IMR-90 (cell line): Measurements from ENCODE around the gene P4HA1. TPM values are rescaled to one million over a fixed set of nuclear protein-coding genes. Genes with fewer than 3 reads are reported as not detected.
A peak's percentile ranks its signal among the peaks of the same experiment; 100 is the strongest.

Source experiments
- ATAC-seq: fragments of 200-7000 bp; cut with Tn5 transposase; 2 replicates; pipeline ENCODE4 v1.9.1; 2020; ENCODE audit warnings: low read depth, mild to moderate bottlenecking, moderate library complexity
- BruUV-seq: library from RNA; stranded (reverse); fragments of 400-500 nt; replicated peaks from 2 replicates; lab custom pipeline; 2021; lab: Mats Ljungman, UMichigan
- CTCF ChIA-PET: fragments of 300-600 bp; formaldehyde crosslinking; extraction: SDS; loops from one replicate; lab custom pipeline; 2021; ENCODE audit warnings: antibody characterized with exemption; lab: Yijun Ruan, JAX
- POLR2A ChIA-PET: fragments of 300-600 bp; sonication (Branson Sonifier 250); formaldehyde crosslinking; loops from one replicate; lab custom pipeline; 2022; ENCODE audit warnings: antibody characterized with exemption; ENCODE audit not compliant: unreplicated experiment; lab: Charles Lee
- DNase-seq: peaks from one replicate; pipeline ENCODE4 v3.0.0; 2013
- H2AFZ ChIP-seq: replicated peaks from 2 replicates; pipeline ENCODE3; 2013; ENCODE audit warnings: low read length, mild to moderate bottlenecking; ENCODE audit not compliant: poor library complexity
- H2AK5ac ChIP-seq: 2 replicates; pipeline ENCODE4 v1.6.1; 2013; ENCODE audit warnings: low read depth, low read length, inconsistent platforms
- H2AK9ac ChIP-seq: replicated peaks from 2 replicates; pipeline ENCODE3; 2013; ENCODE audit warnings: mild to moderate bottlenecking, low read depth, low read length, moderate library complexity; ENCODE audit not compliant: poor library complexity
- H2BK120ac ChIP-seq: 2 replicates; pipeline ENCODE4 v1.6.1; 2013; ENCODE audit warnings: low read depth, low read length, inconsistent platforms
- H2BK15ac ChIP-seq: 3 replicates; pipeline ENCODE4 v1.6.1; 2013; ENCODE audit warnings: low read depth, low read length, inconsistent platforms
- H2BK20ac ChIP-seq: 2 replicates; pipeline ENCODE4 v1.6.1; 2013; ENCODE audit warnings: low read depth, mild to moderate bottlenecking, inconsistent platforms, low read length, moderate library complexity
- H2BK5ac ChIP-seq: 2 replicates; pipeline ENCODE4 v1.6.1; 2013; ENCODE audit warnings: mild to moderate bottlenecking, low read depth, low read length, inconsistent platforms; ENCODE audit not compliant: poor library complexity, severe bottlenecking
- H3K14ac ChIP-seq: replicated peaks from 2 replicates; pipeline ENCODE4 v1.6.1; 2013; ENCODE audit warnings: low read depth, low read length, inconsistent platforms
- H3K18ac ChIP-seq: 2 replicates; pipeline ENCODE4 v1.6.1; 2013; ENCODE audit warnings: low read depth, low read length, control low read depth
- H3K23ac ChIP-seq: 2 replicates; pipeline ENCODE4 v1.6.1; 2013; ENCODE audit warnings: low read depth, low read length, inconsistent platforms
- H3K27ac ChIP-seq: 2 replicates; pipeline ENCODE4 v1.5.1; 2013; ENCODE audit warnings: mild to moderate bottlenecking, control low read depth, low read length; ENCODE audit not compliant: insufficient read depth
- H3K27me3 ChIP-seq: 2 replicates; pipeline ENCODE4 v1.6.1; 2013; ENCODE audit warnings: low read length; ENCODE audit not compliant: control insufficient read depth, insufficient read depth
- H3K36me3 ChIP-seq: 2 replicates; pipeline ENCODE4 v1.6.1; 2013; ENCODE audit warnings: low read length, mixed read lengths; ENCODE audit not compliant: control insufficient read depth, insufficient read depth
- H3K4ac ChIP-seq: 2 replicates; pipeline ENCODE4 v1.6.1; 2013; ENCODE audit warnings: low read depth, low read length, inconsistent platforms
- H3K4me1 ChIP-seq: 2 replicates; pipeline ENCODE4 v1.6.1; 2013; ENCODE audit warnings: low read length, mixed read lengths; ENCODE audit not compliant: control insufficient read depth, insufficient read depth
- H3K4me2 ChIP-seq: 2 replicates; pipeline ENCODE4 v1.6.1; 2013; ENCODE audit warnings: low read depth, mild to moderate bottlenecking, control low read depth, low read length, moderate library complexity
- H3K4me3 ChIP-seq: 2 replicates; pipeline ENCODE4 v1.5.1; 2013; ENCODE audit warnings: low read depth, mild to moderate bottlenecking, control low read depth, low read length, moderate library complexity; ENCODE audit not compliant: insufficient read depth
- H3K56ac ChIP-seq: 2 replicates; pipeline ENCODE4 v1.6.1; 2013; ENCODE audit warnings: low read length, inconsistent platforms; ENCODE audit not compliant: insufficient read depth; ENCODE audit errors: extremely low read depth
- H3K79me1 ChIP-seq, 2 experiments: 2 replicates each; pipeline ENCODE4 v1.6.1; 2013; ENCODE audit warnings: low read length in 2 of 2, inconsistent platforms in 1 of 2, low read depth in 1 of 2
- H3K9ac ChIP-seq: 2 replicates; pipeline ENCODE4 v1.6.1; 2013; ENCODE audit warnings: low read depth, low read length, control low read depth
- H3K9me1 ChIP-seq: 2 replicates; pipeline ENCODE4 v1.6.1; 2013; ENCODE audit warnings: low read length, inconsistent platforms; ENCODE audit not compliant: insufficient read depth
- H3K9me3 ChIP-seq: 2 replicates; pipeline ENCODE4 v1.6.1; 2013; ENCODE audit warnings: low read length; ENCODE audit not compliant: control insufficient read depth, insufficient read depth
- H4K20me1 ChIP-seq: 2 replicates; pipeline ENCODE4 v1.6.1; 2013; ENCODE audit warnings: low read length, inconsistent platforms; ENCODE audit not compliant: insufficient read depth
- H4K5ac ChIP-seq: 2 replicates; pipeline ENCODE4 v1.6.1; 2013; ENCODE audit warnings: mild to moderate bottlenecking, low read depth, low read length, control low read depth
- H4K8ac ChIP-seq, 2 experiments: 2 replicates each; pipeline ENCODE4 v1.6.1; 2013; ENCODE audit warnings: low read depth in 2 of 2, low read length in 2 of 2, control low read depth in 1 of 2, inconsistent platforms in 1 of 2
- H4K91ac ChIP-seq: 2 replicates; pipeline ENCODE4 v1.6.1; 2013; ENCODE audit warnings: low read depth, low read length, inconsistent platforms; ENCODE audit not compliant: insufficient read depth
- BHLHE40 ChIP-seq: fragments of 150-350 bp; IDR thresholded peaks from 2 replicates; pipeline ENCODE4 v1.6.1; 2016; ENCODE audit warnings: mild to moderate bottlenecking, low read depth, low read length
- CEBPB ChIP-seq: IDR thresholded peaks from 2 replicates; pipeline ENCODE4 v1.6.1; 2012; ENCODE audit warnings: low read depth, low read length, improper control_type of control experiment
- CHD1 ChIP-seq: IDR thresholded peaks from 2 replicates; pipeline ENCODE4 v1.6.1; 2012; ENCODE audit warnings: low read depth, low read length, improper control_type of control experiment
- ELK1 ChIP-seq: fragments of 150-350 bp; IDR thresholded peaks from 2 replicates; pipeline ENCODE4 v1.6.1; 2016; ENCODE audit warnings: low read depth, mild to moderate bottlenecking, low read length, moderate library complexity, borderline replicate concordance
- FOS ChIP-seq: fragments of 150-350 bp; IDR thresholded peaks from 2 replicates; pipeline ENCODE4 v1.6.1; 2016; ENCODE audit warnings: low read depth, low read length
- MAFK ChIP-seq: IDR thresholded peaks from 2 replicates; pipeline ENCODE4 v1.6.1; 2012; ENCODE audit warnings: low read depth, low read length, improper control_type of control experiment
- MAZ ChIP-seq: IDR thresholded peaks from 2 replicates; pipeline ENCODE4 v1.6.1; 2012; ENCODE audit warnings: low read depth, mild to moderate bottlenecking, low read length, improper control_type of control experiment, moderate library complexity, borderline replicate concordance
- MXI1 ChIP-seq: IDR thresholded peaks from 2 replicates; pipeline ENCODE4 v1.6.1; 2012; ENCODE audit warnings: low read depth, mild to moderate bottlenecking, low read length, moderate library complexity, borderline replicate concordance
- NFE2L2 ChIP-seq: fragments of 150-350 bp; IDR thresholded peaks from 2 replicates; pipeline ENCODE4 v1.6.1; 2016; ENCODE audit warnings: low read depth, mild to moderate bottlenecking, low read length
- POLR2A ChIP-seq: IDR thresholded peaks from 2 replicates; pipeline ENCODE4 v1.6.1; 2012; ENCODE audit warnings: mild to moderate bottlenecking, low read depth, low read length
- RAD21 ChIP-seq: IDR thresholded peaks from 2 replicates; pipeline ENCODE4 v1.6.1; 2012; ENCODE audit warnings: low read length, improper control_type of control experiment
- RCOR1 ChIP-seq: IDR thresholded peaks from 2 replicates; pipeline ENCODE4 v1.6.1; 2012; ENCODE audit warnings: mild to moderate bottlenecking, low read length, improper control_type of control experiment; ENCODE audit not compliant: insufficient replicate concordance
- RFX5 ChIP-seq: IDR thresholded peaks from 2 replicates; pipeline ENCODE4 v1.8.0; 2012; ENCODE audit warnings: low read depth, mild to moderate bottlenecking, low read length, moderate library complexity
- SMC3 ChIP-seq: fragments of 150-350 bp; IDR thresholded peaks from 2 replicates; pipeline ENCODE4 v1.6.1; 2016; ENCODE audit warnings: low read depth, mild to moderate bottlenecking, antibody characterized with exemption, low read length, moderate library complexity
- WGBS, 2 experiments: methylation state at CpG; one replicate each; pipeline versions ENCODE4 v1.1.5 to v1.1.7; 2013; ENCODE audit warnings: missing lambda C conversion rate in 2 of 2; ENCODE audit not compliant: insufficient read length in 1 of 2; ENCODE audit errors: extremely low coverage in 2 of 2; 5-methylcytosine and 5-hydroxymethylcytosine counted together
- dilution Hi-C: fragments of 300-500 bp; cut with HindIII; formaldehyde crosslinking; loops from one replicate; pipeline ENCODE4 v1.14.3; 2018; ENCODE audit warnings: low sequenced_read_pairs; ENCODE audit not compliant: unreplicated experiment
- in situ Hi-C: fragments of 300-500 bp; cut with MboI; formaldehyde crosslinking; loops from 3 replicates; pipeline ENCODE4 v1.14.3; 2019; ENCODE audit warnings: low sequenced_read_pairs, inconsistent platforms, mixed read lengths
- intact Hi-C: fragments of 100-400 bp; cut with micrococcal nuclease; formaldehyde crosslinking; loops from 2 replicates; pipeline ENCODE4 v1.10.0; 2022
- polyA plus RNA-seq, 3 experiments: library from polyadenylated mRNA; depleted of rRNA; stranded (reverse); fragments of >200 nt; gene quantifications; 2 replicates each; pipeline ENCODE4 v1.2.3, GENCODE V29; 2012; ENCODE audit warnings: low replicate concordance in 1 of 3
- total RNA-seq: library from RNA; depleted of rRNA; stranded (reverse); fragments of >200 nt; gene quantifications from 2 replicates; pipeline ENCODE4 v1.2.3, GENCODE V29; 2012
- TF ChIP-seq, protein P1 (sequence below): conservative IDR thresholded peaks from 2 replicates; pipeline ENCODE4 v1.5.1; 2012; ENCODE audit warnings: mild to moderate bottlenecking, low read depth, low read length, improper control_type of control experiment

Gene P4HA1
- total and polyA plus RNA-seq, 2 of the 4 experiments (the other 2 are of a cell fraction): 178 to 241 TPM

DNA sequence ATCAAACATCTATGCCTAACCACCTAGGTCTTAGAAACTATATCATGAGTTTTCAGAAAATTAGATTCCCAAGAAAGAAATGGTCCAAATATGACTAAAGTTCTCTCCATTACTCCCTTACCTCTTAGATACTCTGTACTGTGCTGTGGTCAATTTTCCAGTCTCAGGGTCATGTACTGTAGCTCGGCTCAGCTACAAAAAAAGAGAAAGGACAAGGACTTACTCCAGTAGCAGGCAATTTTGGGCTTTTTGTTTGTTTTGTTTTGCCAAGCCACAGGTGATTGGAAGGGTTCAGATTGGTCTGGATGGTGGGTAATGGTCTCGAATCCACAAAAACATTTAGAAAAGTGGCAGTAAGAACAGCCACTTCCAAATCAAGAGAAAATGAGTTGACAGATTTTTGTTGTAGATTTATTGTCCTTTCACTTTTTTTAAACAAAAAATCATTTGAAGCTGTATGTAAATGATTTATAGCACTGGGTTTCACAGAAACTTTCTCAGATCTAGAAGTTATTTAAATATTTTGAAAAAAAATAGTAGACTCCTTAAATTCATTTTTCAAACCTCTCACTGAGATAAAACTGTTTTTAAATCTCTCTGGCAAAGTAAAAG lies 52.8 kb downstream of the P4HA1 start:
- intact Hi-C loops (no loop called here), dilution Hi-C loops (no loop called here), in situ Hi-C loops (no loop called here)
- Histone ChIP-seq H2BK15ac (no peak overlapping the region), H2BK20ac (no peak overlapping the region), H3K36me3 (peaks cover 16% of the 10 kb centered on the region), H3K56ac (no peak overlapping the region), H3K18ac (peak overlapping the region; percentile 46), H3K14ac (no peak overlapping the region; the same call in 1 of the 2 replicates), H3K27me3 (no peaks in the 10 kb centered on the region), H2BK120ac (no peak overlapping the region), H3K9me1 (0 out of 2 replicates have a peak, but pooled peaks cover 3% of the 10 kb centered on the region), H3K4me2 (no peak overlapping the region), H3K27ac (peak overlapping the region; percentile 45; the same call in 1 of the 2 replicates), H4K5ac (0 out of 2 replicates have a peak overlapping the region, but pooled peaks have one; percentile 43), H3K9ac (no peak overlapping the region), H2AK5ac (peak overlapping the region; percentile 14; the same call in 1 of the 2 replicates), H4K91ac (no peak overlapping the region), H2BK5ac (peak overlapping the region; percentile 60), H4K20me1 (peaks cover 4% of the 10 kb centered on the region; the same call in 1 of the 2 replicates), H2AK9ac (no peak overlapping the region), H4K8ac (peak overlapping the region in 1 of 2 experiments; percentile 31; a peak in 2 of 4 replicates), H3K79me1 (peaks cover 22 to 41% of the 10 kb centered on the region in 2 experiments), H3K4me1 (peaks cover 9% of the 10 kb centered on the region; the same call in 1 of the 2 replicates), H3K4ac (no peak overlapping the region), H2AFZ (no peak overlapping the region), H3K4me3 (no peak overlapping the region), H3K23ac (no peak overlapping the region; the same call in 1 of the 2 replicates), H3K9me3 (no peaks in the 10 kb centered on the region)
- ChIA-PET CTCF (no interaction called here), POLR2A (no interaction called here)
- no TSS peak for BruUV-seq
- no CpG with 5 or more reads among the region's 2 CpGs for WGBS, 2 experiments
- DNase-seq (no peak), ATAC-seq (no peak)
- no peak for TF ChIP-seq RAD21
- TF ChIP-seq CEBPB: no peak
- TF ChIP-seq POLR2A: no peak
- TF ChIP-seq SMC3: no peak
- no peak for TF ChIP-seq MAFK
- TF ChIP-seq BHLHE40: no peak
- no peak for TF ChIP-seq MXI1
- TF ChIP-seq, protein P1, sequence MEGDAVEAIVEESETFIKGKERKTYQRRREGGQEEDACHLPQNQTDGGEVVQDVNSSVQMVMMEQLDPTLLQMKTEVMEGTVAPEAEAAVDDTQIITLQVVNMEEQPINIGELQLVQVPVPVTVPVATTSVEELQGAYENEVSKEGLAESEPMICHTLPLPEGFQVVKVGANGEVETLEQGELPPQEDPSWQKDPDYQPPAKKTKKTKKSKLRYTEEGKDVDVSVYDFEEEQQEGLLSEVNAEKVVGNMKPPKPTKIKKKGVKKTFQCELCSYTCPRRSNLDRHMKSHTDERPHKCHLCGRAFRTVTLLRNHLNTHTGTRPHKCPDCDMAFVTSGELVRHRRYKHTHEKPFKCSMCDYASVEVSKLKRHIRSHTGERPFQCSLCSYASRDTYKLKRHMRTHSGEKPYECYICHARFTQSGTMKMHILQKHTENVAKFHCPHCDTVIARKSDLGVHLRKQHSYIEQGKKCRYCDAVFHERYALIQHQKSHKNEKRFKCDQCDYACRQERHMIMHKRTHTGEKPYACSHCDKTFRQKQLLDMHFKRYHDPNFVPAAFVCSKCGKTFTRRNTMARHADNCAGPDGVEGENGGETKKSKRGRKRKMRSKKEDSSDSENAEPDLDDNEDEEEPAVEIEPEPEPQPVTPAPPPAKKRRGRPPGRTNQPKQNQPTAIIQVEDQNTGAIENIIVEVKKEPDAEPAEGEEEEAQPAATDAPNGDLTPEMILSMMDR: no peak
- no peak for TF ChIP-seq MAZ
- no peak for TF ChIP-seq NFE2L2
- TF ChIP-seq RFX5: no peak
- TF ChIP-seq ELK1: no peak
- TF ChIP-seq CHD1: no peak
- no peak for TF ChIP-seq RCOR1
- no peak for TF ChIP-seq FOS
